Thyroid gland (tissue), 4 donors: ENCODE measurements around the gene HIGD2A.

Experiments used
- POLR2A ChIP-seq, 2 donors: fragments of 450-650 bp; IDR thresholded peaks; one replicate each; pipeline ENCODE4 v1.6.1; 2017; ENCODE audit warnings: antibody characterized with exemption in 2 of 2, mild to moderate bottlenecking in 2 of 2, moderate library complexity in 1 of 2
- TF ChIP-seq, protein P1 (sequence below), 6 experiments: fragments of 200-600 bp in 3 of 6; fragments of 450-650 bp in 3 of 6; sonication (generic) in 3 of 6; IDR thresholded peaks; one replicate each; pipeline ENCODE4 v1.5.1; 2016 to 2019; ENCODE audit warnings: antibody characterized with exemption in 6 of 6, mild to moderate bottlenecking in 2 of 6, inconsistent platforms in 1 of 6, moderate library complexity in 1 of 6

DNA sequence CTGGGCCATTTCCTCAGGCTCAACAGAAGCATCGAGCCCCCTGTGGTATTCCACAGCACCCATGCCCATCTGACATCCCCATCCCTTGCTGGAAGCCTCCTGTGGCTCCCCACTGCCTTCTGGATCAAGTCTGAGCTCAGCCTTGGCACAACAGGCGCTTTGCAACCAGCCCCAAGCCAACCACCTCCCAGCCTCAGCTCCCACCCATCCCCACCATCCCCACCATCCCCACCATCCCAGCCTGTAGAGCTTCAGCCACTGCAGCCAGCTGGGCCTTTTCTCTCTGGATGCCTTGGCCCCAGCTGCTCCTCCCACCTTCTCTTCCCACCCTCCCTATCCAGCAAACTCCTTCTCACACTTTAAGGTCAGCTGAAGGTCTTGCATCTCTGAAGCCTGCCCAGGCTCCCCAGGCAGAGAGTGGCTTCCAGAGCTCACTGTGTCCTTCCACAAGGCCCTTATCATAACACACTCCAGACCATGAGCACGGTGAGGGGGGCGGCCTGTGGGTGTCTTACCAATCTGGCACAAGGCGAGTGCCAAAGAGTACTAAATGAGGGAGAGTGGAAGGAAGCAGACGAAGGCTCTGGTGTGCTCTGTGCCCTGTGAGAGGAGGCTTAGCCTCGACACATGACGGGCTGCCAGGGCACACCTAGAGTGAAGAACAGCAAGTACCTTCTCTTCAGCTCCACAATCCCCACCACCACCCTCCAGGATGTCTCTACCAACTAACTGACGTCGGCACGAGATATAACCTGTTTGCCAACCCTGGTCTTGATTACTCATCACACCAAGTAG is 6.5 kb downstream of the HIGD2A start:
- TF ChIP-seq, protein P1, sequence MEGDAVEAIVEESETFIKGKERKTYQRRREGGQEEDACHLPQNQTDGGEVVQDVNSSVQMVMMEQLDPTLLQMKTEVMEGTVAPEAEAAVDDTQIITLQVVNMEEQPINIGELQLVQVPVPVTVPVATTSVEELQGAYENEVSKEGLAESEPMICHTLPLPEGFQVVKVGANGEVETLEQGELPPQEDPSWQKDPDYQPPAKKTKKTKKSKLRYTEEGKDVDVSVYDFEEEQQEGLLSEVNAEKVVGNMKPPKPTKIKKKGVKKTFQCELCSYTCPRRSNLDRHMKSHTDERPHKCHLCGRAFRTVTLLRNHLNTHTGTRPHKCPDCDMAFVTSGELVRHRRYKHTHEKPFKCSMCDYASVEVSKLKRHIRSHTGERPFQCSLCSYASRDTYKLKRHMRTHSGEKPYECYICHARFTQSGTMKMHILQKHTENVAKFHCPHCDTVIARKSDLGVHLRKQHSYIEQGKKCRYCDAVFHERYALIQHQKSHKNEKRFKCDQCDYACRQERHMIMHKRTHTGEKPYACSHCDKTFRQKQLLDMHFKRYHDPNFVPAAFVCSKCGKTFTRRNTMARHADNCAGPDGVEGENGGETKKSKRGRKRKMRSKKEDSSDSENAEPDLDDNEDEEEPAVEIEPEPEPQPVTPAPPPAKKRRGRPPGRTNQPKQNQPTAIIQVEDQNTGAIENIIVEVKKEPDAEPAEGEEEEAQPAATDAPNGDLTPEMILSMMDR (IDR thresholded peaks at IDR 0.05), result no peak
- no peak for TF ChIP-seq POLR2A (IDR thresholded peaks at IDR 0.05)
